Measurements from ENCODE around the gene LMAN2.
"Not testable (repeated sequence)": the region's sequence is repeated elsewhere in the genome, so short reads cannot be mapped to it uniquely, and the experiment has no call there.

- not testable (repeated sequence) for TF ChIP-seq CTCF (IDR thresholded peaks at IDR 0.05; ENCODE audit: insufficient read depth, low read depth, low read length); EZH2 (IDR thresholded peaks at IDR 0.05; ENCODE audit: insufficient read depth, low read length)
Measured at GRCh38 chr5:177343000-177343399, 8.5 kb downstream of the LMAN2 start.

Measured in astrocyte (in vitro differentiated cells and primary cell).